Central memory CD8-positive, alpha-beta T cell (primary cell): ENCODE results near the gene HIRIP3.
"Not testable (repeated sequence)": the region's sequence is repeated elsewhere in the genome, so short reads cannot be mapped to it uniquely, and the experiment has no call there.

ENCODE experiments used
- ATAC-seq: fragments of 150-1000 bp; cut with Tn5 transposase; replicated peaks from 2 replicates; pipeline ENCODE4 v1.10.0; 2022; ENCODE audit warnings: mild to moderate bottlenecking, moderate FRiP score, moderate number of reproducible peaks; ENCODE audit not compliant: poor library complexity, severe bottlenecking; ENCODE audit errors: extremely low read depth
- DNase-seq, 2 donors: peaks; one replicate each; pipeline ENCODE4 v3.0.0; 2021; ENCODE audit warnings: low spot score in 2 of 2
- H3K27ac Mint-ChIP-seq: one replicate; pipeline ENCODE4 v1.8.0; 2022; ENCODE audit warnings: low read depth, mild to moderate bottlenecking, moderate library complexity, mixed read lengths
- H3K27me3 Mint-ChIP-seq: one replicate; pipeline ENCODE4 v1.8.0; 2022; ENCODE audit warnings: mixed read lengths
- H3K36me3 Mint-ChIP-seq: one replicate; pipeline ENCODE4 v1.8.0; 2022; ENCODE audit warnings: mild to moderate bottlenecking, moderate library complexity, mixed read lengths; ENCODE audit not compliant: insufficient read depth
- H3K4me1 Mint-ChIP-seq: one replicate; pipeline ENCODE4 v1.8.0; 2022; ENCODE audit warnings: mixed read lengths
- H3K4me3 Mint-ChIP-seq: one replicate; pipeline ENCODE4 v1.8.0; 2022; ENCODE audit warnings: mild to moderate bottlenecking, moderate library complexity, mixed read lengths
- H3K9me3 Mint-ChIP-seq: one replicate; pipeline ENCODE4 v1.8.0; 2022; ENCODE audit warnings: mixed read lengths

HIRIP3 gene

DNA sequence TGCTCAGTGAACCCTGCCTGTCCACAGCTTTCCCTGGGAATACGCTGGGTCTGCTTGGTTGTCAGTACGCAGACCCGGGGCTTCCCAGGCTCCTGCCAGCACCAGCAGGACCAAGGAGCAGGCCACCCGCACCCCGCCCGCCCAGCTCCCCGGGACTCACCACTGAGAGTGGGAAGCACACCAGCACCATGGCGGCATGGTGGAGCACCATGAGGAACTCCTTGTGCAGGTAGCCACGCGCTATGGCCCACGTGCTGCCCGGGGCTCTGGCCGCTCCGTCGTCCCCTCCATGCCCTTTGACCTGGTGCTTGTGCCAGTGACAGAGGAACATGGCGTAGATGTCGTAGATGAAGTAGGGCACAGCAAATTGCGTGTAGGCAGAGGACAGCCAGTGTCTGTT lies 31.0 kb upstream of the HIRIP3 start:
- no peak overlapping the region for H3K27ac Mint-ChIP-seq
- ATAC-seq (no peak), DNase-seq (no peak)
- no peak overlapping the region for H3K4me3 Mint-ChIP-seq
- H3K4me1 Mint-ChIP-seq: peaks cover 17% of the 10 kb centered on the region
- H3K36me3 Mint-ChIP-seq: no peaks in the 10 kb centered on the region
- no peaks in the 10 kb centered on the region for H3K9me3 Mint-ChIP-seq
- H3K27me3 Mint-ChIP-seq: peaks cover 69% of the 10 kb centered on the region

DNA sequence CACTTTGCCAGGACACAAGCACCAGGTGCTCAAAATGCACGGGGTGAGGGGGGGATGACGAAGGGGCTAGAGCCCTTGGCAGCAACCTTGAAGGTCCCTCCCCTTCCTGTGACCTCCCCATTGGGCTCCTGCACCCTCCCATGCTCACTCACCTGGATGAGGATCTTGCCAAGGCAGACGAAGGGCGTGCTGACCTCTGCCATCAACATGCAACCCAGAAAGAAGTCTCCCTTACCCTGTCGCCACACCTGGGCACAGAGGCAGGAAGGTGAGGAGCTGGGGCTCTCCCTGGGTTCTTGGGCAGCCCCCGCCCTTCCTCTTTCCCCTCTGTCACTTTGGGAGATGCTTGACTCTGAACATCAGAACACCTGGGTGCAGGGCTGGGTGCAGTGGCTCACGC lies 30.2 kb upstream of the HIRIP3 start:
- Mint-ChIP-seq H3K9me3 (no peaks in the 10 kb centered on the region), H3K4me3 (no peak overlapping the region), H3K36me3 (no peaks in the 10 kb centered on the region), H3K27ac (no peak overlapping the region), H3K4me1 (peaks cover 26% of the 10 kb centered on the region), H3K27me3 (peaks cover 65% of the 10 kb centered on the region)
- ATAC-seq (no peak), DNase-seq (no peak)

DNA sequence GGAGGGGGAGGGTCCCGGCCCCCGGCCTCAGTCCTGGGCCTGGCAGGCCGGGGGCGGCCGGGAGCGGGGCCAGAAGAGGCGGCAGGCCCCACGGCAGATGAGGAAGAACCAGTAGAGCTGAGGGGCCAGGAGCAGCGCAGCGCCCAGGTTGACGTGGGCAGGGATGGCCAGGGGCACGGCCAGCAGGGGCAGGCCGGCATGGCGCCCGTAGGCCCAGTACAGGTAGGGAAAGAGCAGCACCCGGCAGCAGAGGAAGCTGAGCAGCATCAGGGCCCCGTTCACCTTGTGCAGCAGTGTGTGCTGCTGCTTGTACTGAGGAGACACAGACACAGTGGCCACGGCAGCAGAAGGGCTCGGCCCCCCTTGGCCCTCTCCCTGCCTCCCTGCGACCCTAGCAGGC lies 29.7 kb upstream of the HIRIP3 start:
- no peaks in the 10 kb centered on the region for H3K36me3 Mint-ChIP-seq
- H3K4me3 Mint-ChIP-seq: no peak overlapping the region
- H3K27ac Mint-ChIP-seq: no peak overlapping the region
- no peak for DNase-seq
- H3K9me3 Mint-ChIP-seq: no peaks in the 10 kb centered on the region
- no peak for ATAC-seq
- peaks cover 25% of the 10 kb centered on the region for H3K4me1 Mint-ChIP-seq
- peaks cover 61% of the 10 kb centered on the region for H3K27me3 Mint-ChIP-seq

DNA sequence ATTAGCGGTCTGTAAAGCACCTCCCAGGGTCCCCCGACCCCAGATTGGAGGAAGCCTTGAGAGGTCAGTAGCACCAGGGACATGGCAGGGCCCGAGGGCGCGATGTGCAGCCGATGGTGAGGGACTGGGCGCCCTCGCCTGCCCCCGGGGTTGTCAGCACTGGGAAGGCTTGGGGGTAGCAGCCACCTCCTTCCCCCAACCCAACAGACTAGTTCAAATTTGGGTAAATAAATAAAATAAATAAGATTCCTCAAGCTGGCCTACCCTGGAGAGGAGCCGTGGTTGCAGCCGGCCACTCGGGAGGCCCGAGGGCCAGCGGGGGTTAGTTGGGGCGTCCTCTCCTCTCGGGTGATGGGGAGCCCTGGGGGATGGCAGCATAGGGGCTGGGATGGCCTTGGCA lies 29.0 kb upstream of the HIRIP3 start:
- H3K9me3 Mint-ChIP-seq: no peaks in the 10 kb centered on the region
- no peaks in the 10 kb centered on the region for H3K36me3 Mint-ChIP-seq
- no peak overlapping the region for H3K4me3 Mint-ChIP-seq

DNA sequence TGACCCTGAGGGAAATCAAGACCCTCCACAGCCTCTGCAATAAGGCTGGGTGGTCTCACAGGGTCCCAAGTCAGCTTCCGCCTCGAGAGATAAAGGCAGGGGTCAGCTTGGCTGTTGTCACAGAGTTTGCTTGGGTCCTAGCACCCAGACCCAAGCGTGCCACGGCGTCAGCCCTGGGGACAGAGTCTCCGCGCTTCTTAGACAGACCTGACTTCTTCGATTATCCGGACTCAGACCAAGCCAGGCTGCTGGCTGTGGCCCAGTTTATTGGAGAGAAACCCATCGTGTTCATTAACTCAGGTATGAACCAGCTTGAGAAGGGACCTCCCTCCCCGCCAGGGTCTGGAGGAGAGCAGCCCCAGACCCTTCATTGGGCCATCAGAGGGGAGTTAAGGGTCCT lies 28.2 kb upstream of the HIRIP3 start:
- no peak overlapping the region for H3K27ac Mint-ChIP-seq
- no peak for ATAC-seq
- DNase-seq: no peak
- H3K27me3 Mint-ChIP-seq: peaks cover 46% of the 10 kb centered on the region
- H3K9me3 Mint-ChIP-seq: no peaks in the 10 kb centered on the region
- H3K4me1 Mint-ChIP-seq: peaks cover 22% of the 10 kb centered on the region
- H3K36me3 Mint-ChIP-seq: no peaks in the 10 kb centered on the region
- H3K4me3 Mint-ChIP-seq: no peak overlapping the region

More for the DNA sequence above, 29.0 kb upstream of the HIRIP3 start:
- H3K27ac Mint-ChIP-seq: no peak overlapping the region
- H3K27me3 Mint-ChIP-seq: peaks cover 54% of the 10 kb centered on the region
- ATAC-seq (no peak), DNase-seq (no peak)
- peaks cover 22% of the 10 kb centered on the region for H3K4me1 Mint-ChIP-seq

DNA sequence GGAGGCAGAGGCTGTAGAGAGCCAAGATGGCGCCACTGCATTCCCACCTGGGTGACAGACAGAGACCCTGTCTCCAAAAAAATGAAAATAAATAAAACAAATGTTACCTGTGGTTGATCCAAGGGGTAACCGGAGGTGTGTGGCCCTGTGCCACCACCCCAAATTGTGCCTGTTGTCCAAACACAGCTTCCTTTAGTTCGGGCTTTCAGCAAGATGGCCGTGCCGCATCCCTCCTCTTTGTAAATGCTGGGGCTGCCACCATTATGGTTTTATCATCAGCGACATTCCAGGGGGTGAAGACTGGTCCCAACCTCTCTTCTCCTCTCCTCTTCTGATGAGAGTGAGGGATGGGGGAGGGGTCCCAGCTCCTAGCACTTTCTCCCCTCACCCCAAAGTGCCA lies 27.5 kb upstream of the HIRIP3 start, which contains the start of gene C16orf92:
Gene C16orf92, plus strand, starts transcription at position 312 of the 400 bp plus-strand sequence. CDS start 143 bp downstream, outside the sequence.
- no peaks in the 10 kb centered on the region for H3K36me3 Mint-ChIP-seq
- H3K27me3 Mint-ChIP-seq: peaks cover 39% of the 10 kb centered on the region
- no peak for ATAC-seq
- DNase-seq: no peak
- H3K27ac Mint-ChIP-seq: no peak within 1 kb of the TSS
- H3K4me1 Mint-ChIP-seq: peaks cover 19% of the 10 kb centered on the region
- H3K4me3 Mint-ChIP-seq: no peak within 1 kb of the TSS
- no peaks in the 10 kb centered on the region for H3K9me3 Mint-ChIP-seq

DNA sequence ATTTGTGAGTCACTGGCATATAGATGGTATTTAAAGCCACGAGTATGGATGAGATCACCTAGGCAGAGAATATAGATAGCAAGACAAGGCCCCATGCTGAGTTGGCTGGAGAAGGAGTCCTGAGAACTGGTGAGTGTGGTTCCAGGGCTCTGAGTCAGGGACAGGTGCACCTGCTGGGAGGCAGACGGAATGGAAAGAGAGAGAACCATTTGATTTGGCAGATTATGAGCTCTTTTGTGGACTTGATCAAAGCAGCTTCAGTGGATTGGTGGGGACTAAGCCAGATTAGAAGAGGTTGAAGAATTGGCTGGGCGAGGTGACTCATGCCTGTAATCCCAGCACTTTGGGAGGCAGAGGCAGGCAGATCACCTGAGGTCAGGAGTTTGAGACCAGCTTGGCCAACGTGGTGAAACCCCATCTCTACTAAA lies 23.3 kb upstream of the HIRIP3 start:
- Mint-ChIP-seq H3K9me3 (no peaks in the 10 kb centered on the region), H3K4me1 (peaks cover 15% of the 10 kb centered on the region), H3K27me3 (peaks cover 7% of the 10 kb centered on the region), H3K4me3 (no peak overlapping the region), H3K27ac (no peak overlapping the region), H3K36me3 (peaks cover 1% of the 10 kb centered on the region)
- DNase-seq (no peak), ATAC-seq (no peak)

DNA sequence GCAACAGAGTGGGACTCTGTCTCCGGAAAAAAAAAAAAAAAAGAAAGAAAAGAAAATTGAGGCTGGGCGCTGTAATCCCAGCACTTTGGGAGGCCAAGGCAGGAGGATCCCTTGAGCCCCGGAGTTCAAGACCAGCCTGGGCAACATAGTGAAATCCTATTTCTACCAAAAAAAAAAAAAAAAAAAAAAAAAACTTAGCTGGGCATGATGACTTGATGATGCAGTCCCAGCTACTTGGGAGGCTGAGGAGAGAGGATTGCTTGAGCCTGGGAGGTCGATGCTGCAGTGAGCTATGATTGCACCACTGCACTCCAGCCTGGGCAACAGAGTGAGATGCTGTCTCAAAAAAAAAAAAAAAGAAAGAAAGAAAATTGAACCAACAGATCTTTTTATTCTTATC lies 22.5 kb upstream of the HIRIP3 start:
- not testable (repeated sequence) for ATAC-seq, H3K4me3 Mint-ChIP-seq, H3K36me3 Mint-ChIP-seq, H3K27me3 Mint-ChIP-seq, H3K9me3 Mint-ChIP-seq, H3K27ac Mint-ChIP-seq, DNase-seq
- H3K4me1 Mint-ChIP-seq: peaks cover 15% of the 10 kb centered on the region

DNA sequence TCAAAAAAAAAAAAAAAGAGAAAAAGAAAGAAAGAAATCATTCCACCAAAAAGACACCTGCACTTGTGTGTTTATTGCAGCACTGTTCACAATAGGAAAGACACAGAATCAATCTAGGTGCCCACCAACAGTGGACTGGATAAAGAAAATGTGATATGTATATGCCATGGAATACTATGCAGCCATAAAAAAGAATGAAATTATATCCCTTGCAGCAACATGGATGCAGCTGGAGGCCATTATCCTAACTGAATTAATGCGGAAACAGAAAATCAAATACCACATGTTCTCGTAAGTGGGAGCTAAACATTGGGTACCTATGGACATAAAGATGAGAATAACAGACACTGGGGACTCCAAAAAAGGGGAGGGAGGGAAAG lies 21.9 kb upstream of the HIRIP3 start:
- Mint-ChIP-seq H3K27me3 (peaks cover 2% of the 10 kb centered on the region), H3K4me3 (no peak overlapping the region), H3K9me3 (no peaks in the 10 kb centered on the region), H3K27ac (no peak overlapping the region), H3K36me3 (peaks cover 1% of the 10 kb centered on the region), H3K4me1 (peaks cover 15% of the 10 kb centered on the region)
- DNase-seq (no peak), ATAC-seq (no peak)

DNA sequence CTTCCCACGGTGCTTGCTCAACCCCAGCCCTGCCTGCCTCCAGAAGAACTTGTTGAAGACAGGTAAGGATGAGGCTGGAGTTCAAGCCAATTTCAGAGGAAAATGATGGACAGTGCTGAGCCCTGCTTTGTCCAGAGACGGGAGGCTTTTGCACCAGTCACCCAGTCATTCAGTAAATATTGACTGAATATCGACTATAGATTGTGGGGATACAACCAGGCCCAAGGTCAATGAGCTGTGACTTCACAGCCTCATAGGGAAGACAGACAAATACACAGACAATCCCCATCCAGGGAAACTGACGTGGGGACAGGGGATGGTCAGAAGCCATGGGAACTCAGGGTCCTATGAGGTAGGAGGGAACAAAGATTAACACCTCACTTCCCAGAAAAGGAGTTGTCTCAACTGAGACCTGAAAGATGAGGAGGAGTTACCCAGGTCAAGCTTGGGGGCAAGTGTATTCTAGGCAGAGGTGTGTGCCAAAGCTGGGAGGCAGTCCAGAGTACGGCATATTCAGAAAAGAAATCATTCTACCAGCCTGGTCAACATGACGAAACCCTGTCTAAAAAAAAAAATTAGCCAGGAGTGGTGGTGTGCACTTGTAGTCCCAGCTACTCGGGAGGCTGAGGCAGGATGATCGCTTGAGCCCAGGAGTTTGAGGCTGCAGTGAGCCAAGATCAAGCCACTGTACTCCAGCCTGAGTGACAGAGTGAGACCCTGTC lies 21.3 kb upstream of the HIRIP3 start:
- no peak for ATAC-seq
- H3K4me1 Mint-ChIP-seq: peaks cover 19% of the 10 kb centered on the region
- H3K27me3 Mint-ChIP-seq: peaks cover 7% of the 10 kb centered on the region
- no peak overlapping the region for H3K27ac Mint-ChIP-seq
- no peak overlapping the region for H3K4me3 Mint-ChIP-seq
- H3K9me3 Mint-ChIP-seq: no peaks in the 10 kb centered on the region
- DNase-seq: no peak
- peaks cover 1% of the 10 kb centered on the region for H3K36me3 Mint-ChIP-seq

DNA sequence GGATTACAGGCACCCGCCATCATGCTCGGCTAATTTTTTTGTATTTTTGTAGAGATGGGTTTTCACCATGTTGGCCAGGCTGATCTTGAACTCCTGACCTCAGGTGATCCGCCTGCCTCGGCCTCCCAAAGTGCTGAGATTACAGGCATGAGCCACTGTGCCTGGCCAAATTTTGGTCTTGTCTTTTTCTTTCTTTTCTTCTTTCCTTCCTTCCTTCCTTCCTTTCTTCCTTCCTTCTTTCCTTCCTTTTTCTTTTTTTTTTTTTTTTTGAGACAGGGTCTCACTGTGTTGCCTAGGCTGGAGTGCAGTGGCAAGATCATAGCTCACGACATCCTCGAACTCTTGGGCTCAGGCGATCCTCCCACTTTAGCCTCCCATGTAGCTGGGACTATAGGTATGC lies 20.0 kb upstream of the HIRIP3 start:
- H3K27me3 Mint-ChIP-seq: peaks cover 15% of the 10 kb centered on the region
- not testable (repeated sequence) for H3K4me1 Mint-ChIP-seq, H3K9me3 Mint-ChIP-seq, ATAC-seq, H3K27ac Mint-ChIP-seq, DNase-seq, H3K4me3 Mint-ChIP-seq, H3K36me3 Mint-ChIP-seq

DNA sequence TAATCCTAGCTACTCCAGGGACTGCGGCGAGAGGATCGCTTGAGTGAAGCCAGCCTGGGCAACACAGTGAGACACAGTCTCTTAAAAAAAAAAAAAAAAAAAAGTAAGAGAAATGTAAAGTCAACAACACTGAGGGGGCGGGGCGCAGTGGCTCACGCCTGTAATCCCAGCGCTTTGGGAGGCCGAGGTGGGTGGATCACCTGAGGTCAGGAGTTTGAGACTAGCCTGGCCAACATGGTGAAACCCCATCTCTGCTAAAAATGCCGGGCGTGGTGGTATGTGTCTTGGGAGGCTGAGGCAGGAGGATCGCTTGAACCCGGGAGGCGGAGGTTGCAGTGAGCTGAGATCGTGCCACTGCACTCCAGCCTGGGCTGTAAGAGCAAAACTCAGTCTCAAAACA lies 17.2 kb upstream of the HIRIP3 start:
- not testable (repeated sequence) for H3K9me3 Mint-ChIP-seq, DNase-seq, H3K36me3 Mint-ChIP-seq, H3K27ac Mint-ChIP-seq, H3K4me3 Mint-ChIP-seq, ATAC-seq
- H3K4me1 Mint-ChIP-seq: peaks cover 14% of the 10 kb centered on the region
- peaks cover 42% of the 10 kb centered on the region for H3K27me3 Mint-ChIP-seq

DNA sequence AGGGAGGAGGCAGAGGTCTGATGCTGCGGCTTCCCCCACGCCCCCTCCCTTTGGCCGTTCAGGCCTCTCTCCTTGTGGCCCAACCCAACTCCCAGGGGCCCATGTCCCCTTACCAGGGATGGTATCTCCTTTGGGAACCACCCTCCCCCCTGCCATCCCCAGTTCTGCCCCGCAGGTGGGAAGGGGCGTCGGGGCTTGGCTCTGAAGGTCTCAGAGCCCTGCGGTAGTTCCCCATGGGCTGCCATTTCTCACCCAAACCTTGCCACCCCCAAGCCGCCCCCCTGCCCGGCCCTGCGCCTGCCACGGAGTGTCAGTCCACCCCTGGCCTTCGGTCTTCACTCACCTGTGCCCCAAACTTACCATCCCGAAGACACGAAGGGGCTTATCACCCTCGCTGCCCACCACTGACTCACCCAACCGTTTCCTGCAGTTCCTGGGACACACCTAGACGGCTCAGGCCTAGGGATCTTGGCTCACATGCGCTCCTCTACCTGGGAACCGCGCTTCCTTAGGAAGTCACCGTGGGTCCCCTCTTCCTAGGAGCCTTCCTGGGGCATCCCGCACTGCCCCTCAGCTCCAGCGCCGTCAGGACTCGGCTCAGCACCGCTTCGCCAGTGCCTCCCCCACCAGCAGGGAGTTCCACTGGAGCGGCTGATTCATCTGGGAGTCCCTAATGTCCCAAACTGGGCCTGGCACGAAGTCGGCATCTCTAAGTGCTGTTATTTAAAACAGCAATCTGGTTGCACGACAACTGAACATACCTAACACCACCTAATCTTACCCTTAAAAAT lies 16.5 kb upstream of the HIRIP3 start:
- Mint-ChIP-seq H3K27ac (peak overlapping the region; percentile 75), H3K9me3 (no peaks in the 10 kb centered on the region), H3K36me3 (peaks cover 4% of the 10 kb centered on the region), H3K4me3 (peak overlapping the region; percentile 78), H3K27me3 (peaks cover 42% of the 10 kb centered on the region), H3K4me1 (peaks cover 14% of the 10 kb centered on the region)
- DNase-seq: no peak
- ATAC-seq: no peak
